ENCODE measurements around the gene TMEM132D. TPM values are rescaled to one million over a fixed set of nuclear protein-coding genes. Genes with fewer than 3 reads are reported as not detected.

Gene TMEM132D
- polyA plus RNA-seq, 1 donor from 2014 or later = 1.3 TPM

DNA sequence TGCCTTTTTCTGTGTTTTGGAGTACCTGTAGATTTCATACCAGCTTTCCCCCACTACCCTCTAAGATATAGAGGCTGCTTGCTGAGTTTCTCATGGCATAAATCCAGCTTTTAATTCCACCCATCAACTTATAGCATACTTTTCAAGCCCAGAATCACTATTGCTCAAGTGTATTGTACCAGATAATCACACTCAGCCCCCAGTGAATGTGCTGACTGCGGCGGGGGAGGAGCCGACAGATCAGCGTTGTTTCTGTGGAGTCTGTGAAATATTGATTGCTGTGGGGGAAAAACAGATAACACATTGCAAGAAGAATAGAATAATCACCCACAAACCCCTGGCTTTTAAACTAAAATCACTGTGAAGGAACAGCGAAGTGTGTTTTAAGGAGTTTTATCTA is 296.1 kb downstream of the TMEM132D start:
- no peaks in the 10 kb centered on the region for H3K79me2 ChIP-seq (replicated peaks; ENCODE audit: insufficient read depth, low read length)
- no peak overlapping the region for H3K9ac ChIP-seq (ENCODE audit: low read length)
- no peaks in the 10 kb centered on the region for H3K9me2 ChIP-seq (ENCODE audit: insufficient read depth, low read length)
- H3K36me3 ChIP-seq (ENCODE audit: insufficient read depth, low read length) = no peaks in the 10 kb centered on the region
- TF ChIP-seq, protein P1, sequence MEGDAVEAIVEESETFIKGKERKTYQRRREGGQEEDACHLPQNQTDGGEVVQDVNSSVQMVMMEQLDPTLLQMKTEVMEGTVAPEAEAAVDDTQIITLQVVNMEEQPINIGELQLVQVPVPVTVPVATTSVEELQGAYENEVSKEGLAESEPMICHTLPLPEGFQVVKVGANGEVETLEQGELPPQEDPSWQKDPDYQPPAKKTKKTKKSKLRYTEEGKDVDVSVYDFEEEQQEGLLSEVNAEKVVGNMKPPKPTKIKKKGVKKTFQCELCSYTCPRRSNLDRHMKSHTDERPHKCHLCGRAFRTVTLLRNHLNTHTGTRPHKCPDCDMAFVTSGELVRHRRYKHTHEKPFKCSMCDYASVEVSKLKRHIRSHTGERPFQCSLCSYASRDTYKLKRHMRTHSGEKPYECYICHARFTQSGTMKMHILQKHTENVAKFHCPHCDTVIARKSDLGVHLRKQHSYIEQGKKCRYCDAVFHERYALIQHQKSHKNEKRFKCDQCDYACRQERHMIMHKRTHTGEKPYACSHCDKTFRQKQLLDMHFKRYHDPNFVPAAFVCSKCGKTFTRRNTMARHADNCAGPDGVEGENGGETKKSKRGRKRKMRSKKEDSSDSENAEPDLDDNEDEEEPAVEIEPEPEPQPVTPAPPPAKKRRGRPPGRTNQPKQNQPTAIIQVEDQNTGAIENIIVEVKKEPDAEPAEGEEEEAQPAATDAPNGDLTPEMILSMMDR (IDR thresholded peaks at IDR 0.05; ENCODE audit: poor library complexity, severe bottlenecking) = no peak
- TF ChIP-seq EP300 (conservative IDR thresholded peaks at IDR 0.05; ENCODE audit: poor library complexity, severe bottlenecking) (no peak), MXI1 (conservative IDR thresholded peaks at IDR 0.05; ENCODE audit: poor library complexity, severe bottlenecking) (no peak), SMC3 (conservative IDR thresholded peaks at IDR 0.05; ENCODE audit: poor library complexity) (no peak), RAD21 (conservative IDR thresholded peaks at IDR 0.05) (no peak), EZH2 (IDR thresholded peaks at IDR 0.05; ENCODE audit: borderline replicate concordance, insufficient read depth, low read length, poor library complexity, severe bottlenecking) (no peak), TAF1 (IDR thresholded peaks at IDR 0.05; ENCODE audit: low read depth) (no peak), POLR2AphosphoS5 (IDR thresholded peaks at IDR 0.05) (no peak)
- TF ChIP-seq, protein P2, sequence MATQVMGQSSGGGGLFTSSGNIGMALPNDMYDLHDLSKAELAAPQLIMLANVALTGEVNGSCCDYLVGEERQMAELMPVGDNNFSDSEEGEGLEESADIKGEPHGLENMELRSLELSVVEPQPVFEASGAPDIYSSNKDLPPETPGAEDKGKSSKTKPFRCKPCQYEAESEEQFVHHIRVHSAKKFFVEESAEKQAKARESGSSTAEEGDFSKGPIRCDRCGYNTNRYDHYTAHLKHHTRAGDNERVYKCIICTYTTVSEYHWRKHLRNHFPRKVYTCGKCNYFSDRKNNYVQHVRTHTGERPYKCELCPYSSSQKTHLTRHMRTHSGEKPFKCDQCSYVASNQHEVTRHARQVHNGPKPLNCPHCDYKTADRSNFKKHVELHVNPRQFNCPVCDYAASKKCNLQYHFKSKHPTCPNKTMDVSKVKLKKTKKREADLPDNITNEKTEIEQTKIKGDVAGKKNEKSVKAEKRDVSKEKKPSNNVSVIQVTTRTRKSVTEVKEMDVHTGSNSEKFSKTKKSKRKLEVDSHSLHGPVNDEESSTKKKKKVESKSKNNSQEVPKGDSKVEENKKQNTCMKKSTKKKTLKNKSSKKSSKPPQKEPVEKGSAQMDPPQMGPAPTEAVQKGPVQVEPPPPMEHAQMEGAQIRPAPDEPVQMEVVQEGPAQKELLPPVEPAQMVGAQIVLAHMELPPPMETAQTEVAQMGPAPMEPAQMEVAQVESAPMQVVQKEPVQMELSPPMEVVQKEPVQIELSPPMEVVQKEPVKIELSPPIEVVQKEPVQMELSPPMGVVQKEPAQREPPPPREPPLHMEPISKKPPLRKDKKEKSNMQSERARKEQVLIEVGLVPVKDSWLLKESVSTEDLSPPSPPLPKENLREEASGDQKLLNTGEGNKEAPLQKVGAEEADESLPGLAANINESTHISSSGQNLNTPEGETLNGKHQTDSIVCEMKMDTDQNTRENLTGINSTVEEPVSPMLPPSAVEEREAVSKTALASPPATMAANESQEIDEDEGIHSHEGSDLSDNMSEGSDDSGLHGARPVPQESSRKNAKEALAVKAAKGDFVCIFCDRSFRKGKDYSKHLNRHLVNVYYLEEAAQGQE (IDR thresholded peaks at IDR 0.05; ENCODE audit: borderline replicate concordance) = no peak
- H3K4me2 ChIP-seq (ENCODE audit: low read length) = no peak overlapping the region
- no peaks in the 10 kb centered on the region for H4K20me1 ChIP-seq (ENCODE audit: insufficient read depth)
- H3F3A ChIP-seq (ENCODE audit: insufficient read depth, low read length, poor library complexity, severe bottlenecking) = no peaks in the 10 kb centered on the region
- no peak overlapping the region for H3K4me3 ChIP-seq (ENCODE audit: low read length)
- H3K27me3 ChIP-seq (ENCODE audit: insufficient read depth, low read depth, low read length) = no peaks in the 10 kb centered on the region
- H3K27ac ChIP-seq (ENCODE audit: low read length) = no peak overlapping the region
- no peak overlapping the region for H2AFZ ChIP-seq (ENCODE audit: low read depth, low read length)
- H3K9me3 ChIP-seq (ENCODE audit: low read length) = no peaks in the 10 kb centered on the region

DNA sequence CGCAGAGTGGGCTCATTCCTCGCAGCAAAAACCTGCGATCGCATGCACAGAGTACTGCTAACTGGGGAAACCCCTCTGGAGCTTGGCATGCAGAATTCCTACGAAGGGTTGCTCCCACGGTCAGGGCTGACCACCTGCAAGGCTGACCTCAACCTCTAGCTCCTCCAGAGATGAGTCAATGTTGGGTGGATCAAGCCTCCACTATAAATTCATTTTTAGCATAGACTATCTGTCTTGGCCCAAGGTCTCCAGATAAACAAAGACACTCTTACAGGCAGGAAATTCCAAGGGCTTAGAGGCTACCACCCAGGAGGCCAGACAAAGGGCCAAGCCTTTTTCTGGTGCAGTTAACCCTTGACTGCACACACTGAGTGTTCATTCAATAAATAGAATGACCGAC is 296.5 kb downstream of the TMEM132D start:
- no peaks in the 10 kb centered on the region for H3K27me3 ChIP-seq (ENCODE audit: insufficient read depth, low read depth, low read length)
- no peaks in the 10 kb centered on the region for H3F3A ChIP-seq (ENCODE audit: insufficient read depth, low read length, poor library complexity, severe bottlenecking)
- H3K4me3 ChIP-seq (ENCODE audit: low read length) = no peak overlapping the region
- no peaks in the 10 kb centered on the region for H4K20me1 ChIP-seq (ENCODE audit: insufficient read depth)
- TF ChIP-seq RAD21 (conservative IDR thresholded peaks at IDR 0.05) = no peak
- TF ChIP-seq, protein P1 (IDR thresholded peaks at IDR 0.05; ENCODE audit: poor library complexity, severe bottlenecking) = no peak
- TF ChIP-seq MXI1 (conservative IDR thresholded peaks at IDR 0.05; ENCODE audit: poor library complexity, severe bottlenecking) = no peak
- TF ChIP-seq, protein P2 (IDR thresholded peaks at IDR 0.05; ENCODE audit: borderline replicate concordance) = no peak
- no peak for TF ChIP-seq SMC3 (conservative IDR thresholded peaks at IDR 0.05; ENCODE audit: poor library complexity)
- TF ChIP-seq EP300 (conservative IDR thresholded peaks at IDR 0.05; ENCODE audit: poor library complexity, severe bottlenecking) = no peak
- no peak for TF ChIP-seq POLR2AphosphoS5 (IDR thresholded peaks at IDR 0.05)
- TF ChIP-seq TAF1 (IDR thresholded peaks at IDR 0.05; ENCODE audit: low read depth) = no peak
- TF ChIP-seq EZH2 (IDR thresholded peaks at IDR 0.05; ENCODE audit: borderline replicate concordance, insufficient read depth, low read length, poor library complexity, severe bottlenecking) = no peak
- H3K27ac ChIP-seq (ENCODE audit: low read length) = no peak overlapping the region
- H3K9me2 ChIP-seq (ENCODE audit: insufficient read depth, low read length) = no peaks in the 10 kb centered on the region
- H3K9me3 ChIP-seq (ENCODE audit: low read length) = no peaks in the 10 kb centered on the region
- H3K4me2 ChIP-seq (ENCODE audit: low read length) = no peak overlapping the region
- H2AFZ ChIP-seq (ENCODE audit: low read depth, low read length) = no peak overlapping the region
- H3K79me2 ChIP-seq (replicated peaks; ENCODE audit: insufficient read depth, low read length) = no peaks in the 10 kb centered on the region
- H3K9ac ChIP-seq (ENCODE audit: low read length) = no peak overlapping the region
- H3K36me3 ChIP-seq (ENCODE audit: insufficient read depth, low read length) = no peaks in the 10 kb centered on the region

Measured in neural cell (in vitro differentiated cells).